HepG2 (cell line): Measurements from ENCODE around the gene ZNF747. TPM values are rescaled to one million over a fixed set of nuclear protein-coding genes. Genes with fewer than 3 reads are reported as not detected.

Experiments
- ATAC-seq: fragments of 200-7000 bp; cut with Tn5 transposase; 3 replicates; pipeline ENCODE4 v1.9.1; 2020; ENCODE audit warnings: mild to moderate bottlenecking, moderate library complexity
- BruUV-seq: library from RNA; stranded (reverse); fragments of 400-500 nt; replicated peaks from 2 replicates; lab custom pipeline; 2021; lab: Mats Ljungman, UMichigan
- CTCF ChIA-PET: fragments of 300-600 bp; formaldehyde crosslinking; extraction: SDS; loops from one replicate; lab custom pipeline; 2021; ENCODE audit warnings: low total read pairs, inconsistent platforms, low intra/inter-chr PET ratio; lab: Yijun Ruan, JAX
- POLR2A ChIA-PET: fragments of 350-600 bp; sonication (Branson Sonifier 250); formaldehyde crosslinking; loops from one replicate; lab custom pipeline; 2020; ENCODE audit warnings: antibody characterized with exemption, inconsistent platforms; lab: Yijun Ruan, JAX
- DNase-seq: peaks from one replicate; pipeline ENCODE4 v3.0.0-alpha.2; 2015; ENCODE audit warnings: low spot score
- FAIRE-seq: peaks from 3 replicates; lab custom pipeline; 2011; peaks lifted over from hg19 to GRCh38; lab: Jason Lieb, UNC
- H2AFZ ChIP-seq: one replicate; pipeline ENCODE4 v1.6.1; 2011; ENCODE audit warnings: low read length, inconsistent platforms
- H3K27ac ChIP-seq: fragments of 300-600 bp; 3 replicates; pipeline ENCODE4 v1.8.0; 2011; ENCODE audit warnings: mixed run types, mild to moderate bottlenecking, mixed read lengths, low read length, inconsistent platforms; ENCODE audit not compliant: insufficient read depth; ENCODE audit errors: extremely low read length
- H3K27me3 ChIP-seq, 2 experiments: fragments of 200-600 bp in 1 of 2; 2 replicates in 1 of 2; 3 replicates in 1 of 2; pipeline versions ENCODE4 v1.6.0 to v1.8.0; 2011; ENCODE audit warnings: low read length in 2 of 2, mild to moderate bottlenecking in 2 of 2, moderate library complexity in 2 of 2, inconsistent platforms in 1 of 2; ENCODE audit not compliant: insufficient read depth in 2 of 2, control insufficient read depth in 1 of 2
- H3K36me3 ChIP-seq, 2 experiments: fragments of 200-600 bp in 1 of 2; replicated peaks in 1 of 2; 2 replicates in 1 of 2; 3 replicates in 1 of 2; pipeline versions ENCODE4 v1.5.1 to v1.8.0; 2011; ENCODE audit warnings: low read length in 2 of 2, inconsistent platforms in 1 of 2; ENCODE audit not compliant: insufficient read depth in 2 of 2, control insufficient read depth in 1 of 2
- H3K4me1 ChIP-seq: 2 replicates; pipeline ENCODE4 v1.5.1; 2012; ENCODE audit warnings: low read length, inconsistent platforms; ENCODE audit not compliant: insufficient read depth
- H3K4me2 ChIP-seq: 2 replicates; pipeline ENCODE4 v1.6.0; 2011; ENCODE audit warnings: low read depth, low read length, inconsistent platforms
- H3K4me3 ChIP-seq, 3 experiments: fragments of 200-600 bp in 1 of 3; sonication (generic), shearing (Covaris generic) in 1 of 3; replicated peaks in 1 of 3; 2 replicates each; pipeline ENCODE4 v1.5.1; 2011 to 2016; ENCODE audit warnings: low read length in 3 of 3, inconsistent platforms in 2 of 3, low read depth in 2 of 3, mild to moderate bottlenecking in 2 of 3, control low read depth in 1 of 3, mixed read lengths in 1 of 3; ENCODE audit not compliant: insufficient read depth in 1 of 3
- H3K79me2 ChIP-seq: one replicate; pipeline ENCODE4 v1.6.1; 2011; ENCODE audit warnings: low read length, inconsistent platforms; ENCODE audit not compliant: insufficient read depth
- H3K9ac ChIP-seq: 2 replicates; pipeline ENCODE4 v1.6.0; 2011; ENCODE audit warnings: mild to moderate bottlenecking, low read depth, low read length, inconsistent platforms; ENCODE audit not compliant: insufficient read depth
- H3K9me3 ChIP-seq: 2 replicates; pipeline ENCODE4 v1.5.1; 2012; ENCODE audit warnings: mild to moderate bottlenecking, low read length
- H4K20me1 ChIP-seq: 2 replicates; pipeline ENCODE4 v1.6.0; 2011; ENCODE audit warnings: inconsistent platforms, mild to moderate bottlenecking, low read length, moderate library complexity; ENCODE audit not compliant: insufficient read depth
- ETV6 ChIP-seq: sonication (generic); formaldehyde crosslinking; conservative IDR thresholded peaks from 2 replicates; pipeline ENCODE4 v1.4.0; 2020; ENCODE audit warnings: missing genetic modification reagents
- HDAC2 ChIP-seq: sonication (generic); formaldehyde crosslinking; IDR thresholded peaks from 2 replicates; pipeline ENCODE4 v1.4.0; 2020; ENCODE audit warnings: missing genetic modification reagents
- MBNL3 ChIP-seq: fragments of 250-450 bp; sonication (Bioruptor Pico); conservative IDR thresholded peaks from 2 replicates; pipeline ENCODE4 v1.8.0; 2022; ENCODE audit warnings: mild to moderate bottlenecking, inconsistent platforms
- NFE2 ChIP-seq: sonication (generic); formaldehyde crosslinking; IDR thresholded peaks from 2 replicates; pipeline ENCODE4 v1.4.0; 2020; ENCODE audit warnings: missing genetic modification reagents
- ZFP37 ChIP-seq: sonication (generic); formaldehyde crosslinking; IDR thresholded peaks from 2 replicates; pipeline ENCODE4 v1.4.0; 2020; ENCODE audit warnings: missing genetic modification reagents, borderline replicate concordance
- ZNF691 ChIP-seq: sonication (generic); formaldehyde crosslinking; IDR thresholded peaks from 2 replicates; pipeline ENCODE4 v1.4.0; 2020; ENCODE audit warnings: missing genetic modification reagents, low read depth, mild to moderate bottlenecking, borderline replicate concordance
- ZNF768 ChIP-seq: sonication (generic); formaldehyde crosslinking; IDR thresholded peaks from 2 replicates; pipeline ENCODE4 v1.4.0; 2020; ENCODE audit warnings: missing genetic modification reagents
- ZNF800 ChIP-seq: sonication (generic); formaldehyde crosslinking; IDR thresholded peaks from 2 replicates; pipeline ENCODE4 v1.4.0; 2020; ENCODE audit warnings: missing genetic modification reagents
- WGBS: methylation state at CpG from one replicate; pipeline ENCODE4 v1.1.6; 2017; ENCODE audit warnings: low lambda C conversion rate; 5-methylcytosine and 5-hydroxymethylcytosine counted together
- in situ Hi-C: cut with HindIII; loops from 2 replicates; pipeline ENCODE4 v1.10.0; 2017; ENCODE audit warnings: low pct_unique_long_range_greater_than_20kb; ENCODE audit not compliant: extremely low pct_ligation_motif_present
- intact Hi-C: fragments of 100-400 bp; cut with micrococcal nuclease; formaldehyde crosslinking; loops from one replicate; pipeline ENCODE4 v1.10.0; 2022; ENCODE audit not compliant: unreplicated experiment
- polyA plus RNA-seq, 8 experiments: library from polyadenylated mRNA; depleted of rRNA in 3 of 8; stranded (reverse) in 7 of 8; unstranded in 1 of 8; fragments of >200 nt; fragmentation: Illumina TruSeq in 4 of 8; extraction: Trizol in 4 of 8; gene quantifications; 2 replicates each; pipeline versions ENCODE4 v1.2.1 to v1.2.3, GENCODE V29; 2011 to 2016; ENCODE audit warnings: low read depth in 4 of 8, missing spikeins in 1 of 8, mixed read lengths in 1 of 8; ENCODE audit not compliant: insufficient read depth in 1 of 8
- total RNA-seq, 5 experiments: library from RNA; depleted of rRNA; stranded (reverse); fragments of >200 nt; fragmentation: Illumina TruSeq; extraction: Trizol; gene quantifications; 2 replicates each; pipeline ENCODE4 v1.2.3, GENCODE V29; 2016; ENCODE audit warnings: low read depth in 1 of 5
- TF ChIP-seq, protein P1 (sequence below): sonication (generic); formaldehyde crosslinking; IDR thresholded peaks from 2 replicates; pipeline ENCODE4 v1.5.0; 2020; ENCODE audit warnings: mild to moderate bottlenecking, missing genetic modification reagents, borderline replicate concordance
- TF ChIP-seq, protein P2 (sequence below): IDR thresholded peaks from 2 replicates; pipeline ENCODE4 v1.6.1; 2016; ENCODE audit warnings: control low read depth

The ZNF747 gene
- total and polyA plus RNA-seq, 2 of the 13 experiments (the other 11 are each of a cell fraction or from before 2014, with no cell fraction given), result 7.2 to 10.2 TPM

DNA sequence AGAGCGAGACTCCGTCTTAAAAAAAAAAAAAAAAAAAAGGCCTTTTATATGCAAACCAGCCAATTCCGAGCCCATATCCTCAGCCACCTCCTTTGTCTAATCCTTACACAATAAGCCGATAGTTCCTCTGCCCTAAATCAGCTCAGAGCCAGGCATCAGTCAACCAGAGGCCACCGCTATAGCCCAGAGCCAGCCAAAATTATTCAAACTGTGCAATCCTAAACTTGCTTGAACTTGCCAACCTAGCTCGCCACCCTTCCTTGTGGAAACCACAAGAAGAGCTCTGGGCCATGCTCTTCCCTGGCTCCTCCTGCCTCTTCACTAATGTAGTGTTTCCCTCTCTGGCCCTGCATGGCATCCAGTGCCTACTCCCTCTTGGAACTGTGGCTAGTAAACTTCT is 44.4 kb downstream of the ZNF747 start:
- Histone ChIP-seq H3K36me3 (no peaks in the 10 kb centered on the region), H3K9me3 (no peaks in the 10 kb centered on the region), H3K27ac (no peak overlapping the region), H3K27me3 (no peaks in the 10 kb centered on the region), H3K4me2 (no peak overlapping the region), H3K79me2 (no peaks in the 10 kb centered on the region), H3K4me3 (no peak overlapping the region), H4K20me1 (no peaks in the 10 kb centered on the region), H3K9ac (no peak overlapping the region), H2AFZ (no peak overlapping the region), H3K4me1 (peaks cover 49% of the 10 kb centered on the region)
- intact Hi-C loops (no loop called here), in situ Hi-C loops (no loop called here)
- TF ChIP-seq HDAC2 (CRISPR knock-in tag), result no peak
- TF ChIP-seq, protein P1, sequence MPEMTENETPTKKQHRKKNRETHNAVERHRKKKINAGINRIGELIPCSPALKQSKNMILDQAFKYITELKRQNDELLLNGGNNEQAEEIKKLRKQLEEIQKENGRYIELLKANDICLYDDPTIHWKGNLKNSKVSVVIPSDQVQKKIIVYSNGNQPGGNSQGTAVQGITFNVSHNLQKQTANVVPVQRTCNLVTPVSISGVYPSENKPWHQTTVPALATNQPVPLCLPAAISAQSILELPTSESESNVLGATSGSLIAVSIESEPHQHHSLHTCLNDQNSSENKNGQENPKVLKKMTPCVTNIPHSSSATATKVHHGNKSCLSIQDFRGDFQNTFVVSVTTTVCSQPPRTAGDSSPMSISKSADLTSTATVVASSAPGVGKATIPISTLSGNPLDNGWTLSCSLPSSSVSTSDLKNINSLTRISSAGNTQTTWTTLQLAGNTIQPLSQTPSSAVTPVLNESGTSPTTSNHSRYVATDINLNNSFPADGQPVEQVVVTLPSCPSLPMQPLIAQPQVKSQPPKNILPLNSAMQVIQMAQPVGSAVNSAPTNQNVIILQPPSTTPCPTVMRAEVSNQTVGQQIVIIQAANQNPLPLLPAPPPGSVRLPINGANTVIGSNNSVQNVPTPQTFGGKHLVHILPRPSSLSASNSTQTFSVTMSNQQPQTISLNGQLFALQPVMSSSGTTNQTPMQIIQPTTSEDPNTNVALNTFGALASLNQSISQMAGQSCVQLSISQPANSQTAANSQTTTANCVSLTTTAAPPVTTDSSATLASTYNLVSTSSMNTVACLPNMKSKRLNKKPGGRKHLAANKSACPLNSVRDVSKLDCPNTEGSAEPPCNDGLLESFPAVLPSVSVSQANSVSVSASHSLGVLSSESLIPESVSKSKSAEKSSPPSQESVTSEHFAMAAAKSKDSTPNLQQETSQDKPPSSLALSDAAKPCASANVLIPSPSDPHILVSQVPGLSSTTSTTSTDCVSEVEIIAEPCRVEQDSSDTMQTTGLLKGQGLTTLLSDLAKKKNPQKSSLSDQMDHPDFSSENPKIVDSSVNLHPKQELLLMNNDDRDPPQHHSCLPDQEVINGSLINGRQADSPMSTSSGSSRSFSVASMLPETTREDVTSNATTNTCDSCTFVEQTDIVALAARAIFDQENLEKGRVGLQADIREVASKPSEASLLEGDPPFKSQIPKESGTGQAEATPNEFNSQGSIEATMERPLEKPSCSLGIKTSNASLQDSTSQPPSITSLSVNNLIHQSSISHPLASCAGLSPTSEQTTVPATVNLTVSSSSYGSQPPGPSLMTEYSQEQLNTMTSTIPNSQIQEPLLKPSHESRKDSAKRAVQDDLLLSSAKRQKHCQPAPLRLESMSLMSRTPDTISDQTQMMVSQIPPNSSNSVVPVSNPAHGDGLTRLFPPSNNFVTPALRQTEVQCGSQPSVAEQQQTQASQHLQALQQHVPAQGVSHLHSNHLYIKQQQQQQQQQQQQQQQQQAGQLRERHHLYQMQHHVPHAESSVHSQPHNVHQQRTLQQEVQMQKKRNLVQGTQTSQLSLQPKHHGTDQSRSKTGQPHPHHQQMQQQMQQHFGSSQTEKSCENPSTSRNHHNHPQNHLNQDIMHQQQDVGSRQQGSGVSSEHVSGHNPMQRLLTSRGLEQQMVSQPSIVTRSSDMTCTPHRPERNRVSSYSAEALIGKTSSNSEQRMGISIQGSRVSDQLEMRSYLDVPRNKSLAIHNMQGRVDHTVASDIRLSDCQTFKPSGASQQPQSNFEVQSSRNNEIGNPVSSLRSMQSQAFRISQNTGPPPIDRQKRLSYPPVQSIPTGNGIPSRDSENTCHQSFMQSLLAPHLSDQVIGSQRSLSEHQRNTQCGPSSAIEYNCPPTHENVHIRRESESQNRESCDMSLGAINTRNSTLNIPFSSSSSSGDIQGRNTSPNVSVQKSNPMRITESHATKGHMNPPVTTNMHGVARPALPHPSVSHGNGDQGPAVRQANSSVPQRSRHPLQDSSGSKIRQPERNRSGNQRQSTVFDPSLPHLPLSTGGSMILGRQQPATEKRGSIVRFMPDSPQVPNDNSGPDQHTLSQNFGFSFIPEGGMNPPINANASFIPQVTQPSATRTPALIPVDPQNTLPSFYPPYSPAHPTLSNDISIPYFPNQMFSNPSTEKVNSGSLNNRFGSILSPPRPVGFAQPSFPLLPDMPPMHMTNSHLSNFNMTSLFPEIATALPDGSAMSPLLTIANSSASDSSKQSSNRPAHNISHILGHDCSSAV, result no peak
- TF ChIP-seq ZNF768, result no peak
- no peak for TF ChIP-seq ZFP37 (CRISPR knock-in tag)
- no peak for TF ChIP-seq ZNF800
- TF ChIP-seq ETV6 (CRISPR knock-in tag), result no peak
- no peak for TF ChIP-seq NFE2 (CRISPR knock-in tag)
- TF ChIP-seq, protein P2, sequence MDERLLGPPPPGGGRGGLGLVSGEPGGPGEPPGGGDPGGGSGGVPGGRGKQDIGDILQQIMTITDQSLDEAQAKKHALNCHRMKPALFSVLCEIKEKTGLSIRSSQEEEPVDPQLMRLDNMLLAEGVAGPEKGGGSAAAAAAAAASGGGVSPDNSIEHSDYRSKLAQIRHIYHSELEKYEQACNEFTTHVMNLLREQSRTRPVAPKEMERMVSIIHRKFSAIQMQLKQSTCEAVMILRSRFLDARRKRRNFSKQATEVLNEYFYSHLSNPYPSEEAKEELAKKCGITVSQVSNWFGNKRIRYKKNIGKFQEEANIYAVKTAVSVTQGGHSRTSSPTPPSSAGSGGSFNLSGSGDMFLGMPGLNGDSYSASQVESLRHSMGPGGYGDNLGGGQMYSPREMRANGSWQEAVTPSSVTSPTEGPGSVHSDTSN (CRISPR knock-in tag), result no peak
- no peak for TF ChIP-seq MBNL3 (CRISPR knock-in tag)
- TF ChIP-seq ZNF691 (CRISPR knock-in tag), result no peak
- CTCF ChIA-PET, result no interaction called here
- DNase-seq (no peak), FAIRE-seq (no peak), ATAC-seq (no peak)
- 97% methylated on average over 6 of the region's 6 CpGs for WGBS
- POLR2A ChIA-PET, result interaction anchor here (2.2 kb wide), 1 partner anchor 60 kb away, joined by 8 read pairs; the partner anchor contains the start of gene DCTPP1
- no TSS peak for BruUV-seq
